NCI-H526 treated with DMSO at 0.1 percent for 48 hours (cell line): ENCODE data around the gene ALG2.

Experiments used
- DNase-seq: peaks from one replicate; lab custom pipeline; 2025; lab: John Stamatoyannopoulos, UW

Gene ALG2, protein sequence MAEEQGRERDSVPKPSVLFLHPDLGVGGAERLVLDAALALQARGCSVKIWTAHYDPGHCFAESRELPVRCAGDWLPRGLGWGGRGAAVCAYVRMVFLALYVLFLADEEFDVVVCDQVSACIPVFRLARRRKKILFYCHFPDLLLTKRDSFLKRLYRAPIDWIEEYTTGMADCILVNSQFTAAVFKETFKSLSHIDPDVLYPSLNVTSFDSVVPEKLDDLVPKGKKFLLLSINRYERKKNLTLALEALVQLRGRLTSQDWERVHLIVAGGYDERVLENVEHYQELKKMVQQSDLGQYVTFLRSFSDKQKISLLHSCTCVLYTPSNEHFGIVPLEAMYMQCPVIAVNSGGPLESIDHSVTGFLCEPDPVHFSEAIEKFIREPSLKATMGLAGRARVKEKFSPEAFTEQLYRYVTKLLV

GRCh38 chr9:99221621-99222415 lies at the start of gene ALG2, which contains the start of gene SEC61B:
Gene ALG2 (minus strand): TSS chr9:99221942. CDS start chr9:99221894, 48 bp downstream.
Gene SEC61B (plus strand): TSS chr9:99222282. CDS start chr9:99222364, 82 bp downstream.
- DNase-seq: peak; percentile 85

- DNase-seq: no peak
Observed at GRCh38 chr9:99270491-99270890, 48.7 kb upstream of the ALG2 start.

GRCh38 chr9:99269416-99269815 lies 47.7 kb upstream of the ALG2 start:
- DNase-seq: no peak

GRCh38 chr9:99266255-99267023 lies 44.7 kb upstream of the ALG2 start:
- DNase-seq: peak; percentile 12

GRCh38 chr9:99265691-99266090 lies 43.9 kb upstream of the ALG2 start:
- no peak for DNase-seq

DNA sequence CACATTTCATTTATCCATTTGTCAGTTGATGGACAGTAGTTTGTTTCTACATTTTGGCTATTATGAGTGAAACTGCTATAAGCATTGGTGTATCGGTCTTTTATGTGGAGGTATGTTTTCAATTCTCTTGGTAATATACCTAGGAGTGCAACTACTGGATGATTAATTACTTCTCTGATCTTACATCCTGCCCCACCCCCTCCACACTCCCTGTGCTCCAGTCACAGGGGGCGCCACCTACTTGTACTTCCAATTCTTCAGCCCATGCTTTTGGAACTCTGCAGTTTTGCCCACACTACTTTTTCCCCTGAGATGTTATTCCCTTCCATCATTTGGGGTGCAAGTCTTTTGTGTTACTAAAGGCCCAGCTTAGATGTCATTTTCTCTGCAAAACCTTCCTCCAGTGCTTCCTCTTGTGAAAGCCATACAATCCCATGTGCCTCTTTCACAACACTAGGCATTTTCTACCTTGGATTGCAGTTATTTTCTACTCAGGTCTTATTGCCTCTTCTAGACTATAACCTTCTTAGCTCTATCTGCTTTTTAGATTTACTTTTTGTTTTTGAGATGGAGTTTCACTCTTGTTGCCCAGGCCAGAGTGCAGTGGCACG lies 42.4 kb upstream of the ALG2 start:
- no peak for DNase-seq

DNA sequence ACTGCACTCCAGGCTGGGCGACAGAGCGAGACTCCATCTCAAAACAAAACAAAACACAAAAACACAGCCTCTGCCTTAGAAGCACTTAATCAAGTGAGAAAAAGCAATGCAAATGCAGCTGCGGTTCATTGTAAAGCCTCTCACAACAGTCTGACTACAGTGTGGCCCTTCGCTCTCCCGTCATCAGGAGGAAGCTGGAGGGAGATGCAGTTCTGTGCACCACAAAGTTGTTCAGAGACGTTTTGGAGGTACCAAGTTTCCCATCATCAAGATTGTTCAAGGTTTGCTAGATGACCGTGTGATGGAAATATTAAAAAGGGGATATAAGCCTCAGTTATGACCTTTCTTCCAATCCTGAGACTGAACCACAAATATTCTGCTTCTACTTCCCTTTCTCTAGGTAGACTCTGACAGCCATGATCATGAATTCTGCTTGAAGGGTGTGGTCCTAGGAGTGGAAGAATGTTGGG lies 41.2 kb upstream of the ALG2 start:
- no peak for DNase-seq

- DNase-seq: no peak
Observed at GRCh38 chr9:99261923-99262322, 40.2 kb upstream of the ALG2 start.

DNA sequence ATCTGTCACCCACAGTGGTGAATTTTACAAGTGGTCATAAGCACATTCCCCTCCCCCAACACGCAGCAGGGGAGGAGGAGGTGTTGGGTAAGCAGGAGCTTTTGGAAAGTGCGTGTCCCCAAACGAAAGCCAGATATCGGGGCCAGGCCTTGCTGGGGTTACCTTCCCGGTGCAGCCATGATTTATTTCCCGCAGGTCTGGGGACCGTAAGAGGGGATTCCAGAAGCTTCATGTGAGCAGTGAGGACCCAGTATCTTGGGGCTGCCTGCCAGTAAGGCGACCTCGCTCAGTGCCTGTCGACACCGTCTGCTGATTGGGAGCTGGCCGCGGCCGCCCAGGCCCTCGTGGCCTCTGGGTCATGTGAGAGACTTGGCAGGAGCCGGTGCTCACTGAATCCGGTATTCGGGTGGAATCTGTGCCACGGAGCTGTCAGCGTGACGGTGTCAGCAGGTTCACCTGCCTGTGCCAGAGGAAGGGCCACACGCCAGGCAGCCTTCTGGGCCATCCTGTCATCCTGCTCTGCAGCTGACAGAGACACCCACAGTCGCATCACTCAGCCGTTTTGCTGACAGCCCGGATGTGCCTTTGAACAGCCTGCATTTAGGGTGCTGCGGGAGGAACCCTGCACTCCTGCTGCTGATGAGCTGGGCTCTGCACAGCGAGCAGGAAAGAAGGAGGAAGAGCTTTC lies 37.6 kb upstream of the ALG2 start:
- no peak for DNase-seq

- no peak for DNase-seq
Observed at GRCh38 chr9:99257723-99258389, 36.1 kb upstream of the ALG2 start.

GRCh38 chr9:99255651-99256050 lies 33.9 kb upstream of the ALG2 start:
- no peak for DNase-seq

DNA sequence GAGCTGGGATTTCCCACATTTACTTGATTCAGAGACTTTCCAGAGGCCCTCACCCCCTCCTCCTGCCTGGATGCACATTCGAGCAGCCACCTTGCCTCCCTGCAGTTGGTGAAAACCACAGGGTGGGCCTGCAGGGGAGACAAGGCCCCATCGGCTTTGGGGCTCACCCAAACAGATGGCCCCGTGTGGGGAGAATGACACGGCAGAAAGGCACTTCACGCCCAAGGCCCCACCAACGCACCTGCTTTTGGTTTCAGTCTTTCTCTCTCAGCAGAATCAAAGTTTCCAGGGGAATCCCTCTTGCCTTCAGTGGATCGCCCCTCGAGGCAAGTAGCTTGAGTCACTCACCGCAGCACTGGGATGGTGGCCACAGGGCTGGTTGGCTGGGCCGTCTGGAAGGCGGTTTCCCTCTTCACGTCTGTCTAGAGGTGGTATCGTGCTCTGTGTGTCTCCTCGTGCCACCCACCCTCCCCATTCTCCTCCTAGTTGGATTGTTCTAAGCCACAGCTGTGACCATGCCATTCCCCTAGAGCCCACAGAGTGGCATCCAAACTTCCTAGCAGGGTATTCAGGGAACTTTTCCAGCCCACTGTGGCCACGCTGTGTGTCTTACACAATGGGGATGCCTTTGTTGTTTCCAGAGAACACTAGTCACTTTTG lies 32.2 kb upstream of the ALG2 start:
- no peak for DNase-seq

- DNase-seq: no peak
Observed at GRCh38 chr9:99253134-99253533, 31.4 kb upstream of the ALG2 start.

GRCh38 chr9:99251157-99251556 lies 29.4 kb upstream of the ALG2 start:
- DNase-seq: no peak

DNA sequence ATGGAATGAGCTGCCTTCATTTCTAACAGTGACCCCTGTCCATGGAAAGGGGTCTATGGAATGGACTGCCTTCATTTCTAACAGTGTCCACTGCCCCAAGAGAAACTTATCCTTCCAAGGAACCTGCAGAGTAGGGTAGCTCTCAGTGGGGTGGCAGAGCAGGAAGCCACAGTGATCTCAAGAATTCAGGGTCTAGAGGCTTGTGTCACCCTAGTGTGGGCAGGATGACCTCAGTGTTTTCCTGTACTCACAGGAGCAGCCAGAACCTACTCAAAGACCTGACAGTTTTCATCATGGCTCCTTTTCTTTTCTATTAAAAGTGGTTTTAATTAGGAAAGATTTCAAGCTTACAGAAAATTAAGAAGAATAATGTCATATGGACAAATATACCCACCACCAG lies 27.9 kb upstream of the ALG2 start:
- no peak for DNase-seq

DNA sequence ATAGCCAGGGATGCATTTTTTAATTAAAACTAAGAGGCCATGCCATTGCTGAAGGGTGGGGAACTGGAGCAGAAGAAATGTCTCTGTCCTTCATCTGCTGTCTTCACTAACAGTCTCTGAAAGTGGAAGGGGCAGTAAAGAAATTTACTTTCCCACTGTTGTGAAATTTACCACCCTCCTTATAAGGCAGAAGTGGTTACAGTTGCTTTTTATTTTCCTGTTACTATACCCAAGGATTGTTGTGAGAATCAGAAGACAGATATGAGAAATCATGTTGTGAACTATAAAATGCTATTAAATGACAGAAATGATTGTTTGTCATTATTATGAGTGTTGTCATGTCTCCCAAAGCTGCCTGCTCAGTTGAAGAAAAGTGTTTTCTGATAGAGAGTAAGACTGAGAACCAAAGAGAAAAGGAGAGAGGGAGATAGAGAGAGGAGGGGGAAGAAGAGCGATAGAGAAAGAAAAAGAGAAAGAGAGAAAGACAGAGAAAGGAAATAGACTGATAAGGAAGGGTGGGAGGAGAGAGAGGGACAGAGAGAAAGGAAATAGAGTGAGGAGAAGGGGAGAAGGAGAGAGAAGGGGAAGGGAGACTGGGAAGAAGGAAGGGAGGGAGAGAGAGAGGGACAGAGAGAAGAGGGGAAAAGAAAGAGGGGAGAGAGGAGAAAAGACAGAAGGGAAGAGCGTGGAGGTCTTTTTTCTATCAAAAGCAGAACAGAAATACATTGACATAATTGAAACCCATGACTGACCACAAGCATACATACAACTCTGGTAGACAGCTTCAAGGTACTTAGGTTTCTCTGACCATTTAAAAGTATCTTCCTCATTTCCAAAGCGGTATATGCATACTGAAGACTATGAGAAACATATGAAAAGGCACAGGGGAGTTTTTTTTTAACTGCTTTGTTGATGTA lies 22.9 kb upstream of the ALG2 start:
- DNase-seq: no peak

DNA sequence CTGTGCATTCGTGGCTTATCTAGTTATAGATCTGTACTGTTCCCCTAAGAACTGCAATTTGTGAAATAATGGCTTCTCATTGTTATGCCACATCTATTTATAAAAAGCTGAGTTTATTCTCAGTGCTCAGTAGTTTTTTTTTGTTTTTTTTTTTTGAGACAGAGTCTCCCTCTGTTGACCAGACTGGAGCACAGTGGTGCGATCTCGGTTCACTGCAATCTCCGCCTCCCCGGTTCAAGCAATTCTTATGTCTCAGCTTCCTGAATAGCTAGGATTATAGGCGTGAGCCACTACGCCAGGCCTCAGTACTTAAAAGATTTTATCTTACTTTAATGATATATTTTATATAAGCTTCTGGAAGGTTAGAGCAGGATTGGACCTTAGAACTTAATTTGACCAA lies 19.4 kb upstream of the ALG2 start:
- no peak for DNase-seq

DNA sequence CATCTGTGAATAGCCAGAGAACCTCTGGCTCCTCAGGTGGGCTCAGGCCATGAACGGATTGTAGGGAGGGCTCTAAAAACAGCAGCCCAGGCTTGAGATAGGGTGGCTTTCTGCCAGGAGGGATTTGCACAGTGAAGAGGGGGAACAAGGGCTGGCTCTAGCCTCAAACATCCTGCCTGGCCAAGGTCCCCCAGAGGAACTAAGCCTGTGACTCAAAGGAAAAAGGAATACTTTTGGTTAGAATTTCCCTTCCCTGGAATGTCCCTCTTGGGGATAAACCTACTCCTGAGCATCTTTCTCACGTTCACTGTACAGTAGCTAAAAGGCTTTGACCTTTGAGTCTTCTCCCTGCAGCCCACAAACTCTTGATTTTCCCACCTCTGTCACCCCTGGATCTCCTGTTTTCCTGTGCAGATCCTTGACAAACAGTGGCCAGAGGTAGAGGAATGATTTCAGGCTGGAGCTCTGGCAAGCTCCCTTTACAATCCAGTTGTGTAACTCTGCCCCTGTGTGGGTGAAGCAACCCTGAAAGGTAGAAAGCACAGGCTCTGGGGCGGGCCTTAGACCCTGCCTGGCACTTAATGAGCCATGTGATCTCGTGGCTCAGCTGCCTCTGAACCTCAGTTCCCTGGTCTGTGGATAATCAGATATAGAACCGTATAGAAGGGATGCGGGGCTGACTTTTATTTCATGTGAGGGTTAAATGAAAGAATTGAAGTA lies 17.8 kb upstream of the ALG2 start:
- no peak for DNase-seq
